Parathyroid adenoma (tissue), 2 donors: ENCODE results near the gene TMEM14A.
"Not testable (repeated sequence)": the region's sequence is repeated elsewhere in the genome, so short reads cannot be mapped to it uniquely, and the experiment has no call there.

ENCODE experiments used
- H2AFZ ChIP-seq: fragments of 300-600 bp; sonication (generic); one replicate; pipeline ENCODE4 v1.7.0; 2017; ENCODE audit warnings: antibody characterized with exemption, mild to moderate bottlenecking
- H3K27ac ChIP-seq: fragments of 300-600 bp; sonication (generic); one replicate; pipeline ENCODE4 v1.7.0; 2017
- H3K27me3 ChIP-seq: fragments of 300-600 bp; sonication (generic); one replicate; pipeline ENCODE4 v1.7.0; 2017; ENCODE audit warnings: low read length; ENCODE audit not compliant: control insufficient read depth, insufficient read depth
- H3K36me3 ChIP-seq: fragments of 300-600 bp; sonication (generic); one replicate; pipeline ENCODE4 v1.7.0; 2017; ENCODE audit warnings: low read length; ENCODE audit not compliant: control insufficient read depth, insufficient read depth
- H3K4me1 ChIP-seq: fragments of 300-600 bp; sonication (generic); one replicate; pipeline ENCODE4 v1.7.0; 2017; ENCODE audit warnings: control low read depth
- H3K4me2 ChIP-seq: fragments of 300-600 bp; sonication (generic); one replicate; pipeline ENCODE4 v1.7.0; 2017; ENCODE audit warnings: low read length
- H3K4me3 ChIP-seq: fragments of 300-600 bp; sonication (generic); one replicate; pipeline ENCODE4 v1.7.0; 2017; ENCODE audit warnings: low read depth, low read length
- H3K79me2 ChIP-seq: fragments of 300-600 bp; sonication (generic); one replicate; pipeline ENCODE4 v1.7.0; 2017; ENCODE audit warnings: control low read depth
- H3K9ac ChIP-seq: fragments of 300-600 bp; sonication (generic); one replicate; pipeline ENCODE4 v1.7.0; 2017; ENCODE audit warnings: mild to moderate bottlenecking
- H3K9me3 ChIP-seq: fragments of 300-600 bp; sonication (generic); one replicate; pipeline ENCODE4 v1.7.0; 2017; ENCODE audit warnings: low read length; ENCODE audit not compliant: control insufficient read depth
- CTCF ChIP-seq: fragments of 300-600 bp; sonication (generic); IDR thresholded peaks from one replicate; pipeline ENCODE4 v1.7.0; 2017; ENCODE audit warnings: antibody characterized with exemption, mild to moderate bottlenecking
- donor health status: primary hyperparathyroidism.

TMEM14A gene

GRCh38 chr6:52653151-52653550, 17.8 kb upstream of the TMEM14A start:
- no peaks in the 10 kb centered on the region for H3K36me3 ChIP-seq
- H2AFZ ChIP-seq = no peak overlapping the region
- no peak overlapping the region for H3K4me2 ChIP-seq
- no peaks in the 10 kb centered on the region for H3K79me2 ChIP-seq
- no peak overlapping the region for H3K27ac ChIP-seq
- H3K27me3 ChIP-seq = no peaks in the 10 kb centered on the region
- H3K9me3 ChIP-seq = no peaks in the 10 kb centered on the region
- H3K4me3 ChIP-seq = no peak overlapping the region
- TF ChIP-seq CTCF = no peak
- no peaks in the 10 kb centered on the region for H3K4me1 ChIP-seq
- H3K9ac ChIP-seq = no peak overlapping the region

GRCh38 chr6:52654007-52654406, 16.9 kb upstream of the TMEM14A start:
- no peak overlapping the region for H2AFZ ChIP-seq
- no peaks in the 10 kb centered on the region for H3K9me3 ChIP-seq
- no peak overlapping the region for H3K4me2 ChIP-seq
- H3K36me3 ChIP-seq = no peaks in the 10 kb centered on the region
- no peak for TF ChIP-seq CTCF
- no peaks in the 10 kb centered on the region for H3K27me3 ChIP-seq
- no peak overlapping the region for H3K4me3 ChIP-seq
- no peaks in the 10 kb centered on the region for H3K4me1 ChIP-seq
- no peak overlapping the region for H3K27ac ChIP-seq
- H3K79me2 ChIP-seq = no peaks in the 10 kb centered on the region
- no peak overlapping the region for H3K9ac ChIP-seq

- Histone ChIP-seq H3K4me1 (no peaks in the 10 kb centered on the region), H3K36me3 (no peaks in the 10 kb centered on the region), H3K79me2 (no peaks in the 10 kb centered on the region), H3K9ac (no peak overlapping the region), H2AFZ (no peak overlapping the region), H3K9me3 (no peaks in the 10 kb centered on the region), H3K27me3 (no peaks in the 10 kb centered on the region), H3K27ac (no peak overlapping the region), H3K4me2 (no peak overlapping the region), H3K4me3 (no peak overlapping the region)
- no peak for TF ChIP-seq CTCF
These were observed 16.3 kb upstream of the TMEM14A start for GRCh38 chr6:52654592-52654991.

GRCh38 chr6:52655941-52656340, 15.0 kb upstream of the TMEM14A start:
- H3K4me2 ChIP-seq, H3K27me3 ChIP-seq, H3K79me2 ChIP-seq, H3K9me3 ChIP-seq, H3K9ac ChIP-seq, H3K4me1 ChIP-seq, H3K27ac ChIP-seq, H3K36me3 ChIP-seq, H2AFZ ChIP-seq, H3K4me3 ChIP-seq: not testable (repeated sequence)

GRCh38 chr6:52657870-52658269, 13.0 kb upstream of the TMEM14A start:
- Histone ChIP-seq H3K4me1 (no peaks in the 10 kb centered on the region), H3K27ac (no peak overlapping the region), H3K4me2 (no peak overlapping the region), H3K36me3 (no peaks in the 10 kb centered on the region), H3K9ac (no peak overlapping the region), H3K4me3 (no peak overlapping the region), H3K9me3 (no peaks in the 10 kb centered on the region), H3K27me3 (no peaks in the 10 kb centered on the region), H2AFZ (no peak overlapping the region), H3K79me2 (no peaks in the 10 kb centered on the region)
- TF ChIP-seq CTCF = no peak
